ENCODE measurements around the gene CRYBA4.

GRCh38 chr22:26576026-26576680, 45.6 kb upstream of the CRYBA4 start:
- TF ChIP-seq, protein P1, sequence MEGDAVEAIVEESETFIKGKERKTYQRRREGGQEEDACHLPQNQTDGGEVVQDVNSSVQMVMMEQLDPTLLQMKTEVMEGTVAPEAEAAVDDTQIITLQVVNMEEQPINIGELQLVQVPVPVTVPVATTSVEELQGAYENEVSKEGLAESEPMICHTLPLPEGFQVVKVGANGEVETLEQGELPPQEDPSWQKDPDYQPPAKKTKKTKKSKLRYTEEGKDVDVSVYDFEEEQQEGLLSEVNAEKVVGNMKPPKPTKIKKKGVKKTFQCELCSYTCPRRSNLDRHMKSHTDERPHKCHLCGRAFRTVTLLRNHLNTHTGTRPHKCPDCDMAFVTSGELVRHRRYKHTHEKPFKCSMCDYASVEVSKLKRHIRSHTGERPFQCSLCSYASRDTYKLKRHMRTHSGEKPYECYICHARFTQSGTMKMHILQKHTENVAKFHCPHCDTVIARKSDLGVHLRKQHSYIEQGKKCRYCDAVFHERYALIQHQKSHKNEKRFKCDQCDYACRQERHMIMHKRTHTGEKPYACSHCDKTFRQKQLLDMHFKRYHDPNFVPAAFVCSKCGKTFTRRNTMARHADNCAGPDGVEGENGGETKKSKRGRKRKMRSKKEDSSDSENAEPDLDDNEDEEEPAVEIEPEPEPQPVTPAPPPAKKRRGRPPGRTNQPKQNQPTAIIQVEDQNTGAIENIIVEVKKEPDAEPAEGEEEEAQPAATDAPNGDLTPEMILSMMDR (IDR thresholded peaks at IDR 0.05 in 4 of 5, conservative IDR thresholded peaks at IDR 0.05 in 1 of 5): no peak
- TF ChIP-seq POLR2A (IDR thresholded peaks at IDR 0.05): no peak
